GM12875 (cell line): ENCODE measurements around the gene TARDBP.

Experiments
- H3K4me3 ChIP-seq: one replicate; pipeline ENCODE4 v1.5.1; 2011; ENCODE audit warnings: low read depth, low read length, control low read depth
- TF ChIP-seq, protein P1 (sequence below): IDR thresholded peaks from 2 replicates; pipeline ENCODE4 v1.5.1; 2011; ENCODE audit warnings: low read depth, mild to moderate bottlenecking, control low read depth, inconsistent platforms, low read length, moderate library complexity, borderline replicate concordance; ENCODE audit not compliant: insufficient read depth

TARDBP gene

DNA sequence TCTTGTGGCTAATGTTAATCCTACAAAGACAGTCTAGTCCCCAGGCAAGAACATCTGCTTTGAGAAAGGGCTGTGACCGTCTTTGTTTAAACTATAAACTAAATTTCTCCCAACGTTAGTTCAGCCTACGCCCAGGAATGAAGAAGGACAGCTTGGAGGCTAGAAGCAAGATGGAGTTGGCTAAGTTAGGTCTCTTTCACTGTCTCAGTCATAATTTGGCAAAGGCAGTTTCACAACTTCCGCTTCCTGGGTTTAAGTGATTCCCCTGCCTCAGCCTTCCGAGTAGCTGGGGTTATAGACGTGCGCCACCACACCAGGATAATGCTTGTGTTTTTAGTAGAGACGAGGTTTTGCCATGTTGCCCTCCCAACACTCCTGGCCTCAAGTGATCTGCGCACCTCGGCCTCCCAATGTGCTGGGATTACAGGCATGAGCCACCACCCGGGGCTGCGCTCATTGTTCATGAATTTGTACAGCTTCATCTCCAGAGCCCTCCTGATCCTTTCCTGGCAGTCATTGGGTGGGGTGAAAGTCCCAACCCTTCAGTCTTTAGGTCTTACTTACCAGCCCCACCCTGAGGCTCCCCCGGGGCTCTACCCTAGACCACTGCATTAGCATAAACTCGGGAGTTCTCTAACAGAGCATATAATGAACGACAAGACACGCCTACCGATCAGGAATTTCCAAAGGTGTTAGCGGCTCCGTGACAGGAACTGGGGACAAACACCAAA lies 39.5 kb downstream of the TARDBP start:
- no peak overlapping the region for H3K4me3 ChIP-seq
- TF ChIP-seq, protein P1, sequence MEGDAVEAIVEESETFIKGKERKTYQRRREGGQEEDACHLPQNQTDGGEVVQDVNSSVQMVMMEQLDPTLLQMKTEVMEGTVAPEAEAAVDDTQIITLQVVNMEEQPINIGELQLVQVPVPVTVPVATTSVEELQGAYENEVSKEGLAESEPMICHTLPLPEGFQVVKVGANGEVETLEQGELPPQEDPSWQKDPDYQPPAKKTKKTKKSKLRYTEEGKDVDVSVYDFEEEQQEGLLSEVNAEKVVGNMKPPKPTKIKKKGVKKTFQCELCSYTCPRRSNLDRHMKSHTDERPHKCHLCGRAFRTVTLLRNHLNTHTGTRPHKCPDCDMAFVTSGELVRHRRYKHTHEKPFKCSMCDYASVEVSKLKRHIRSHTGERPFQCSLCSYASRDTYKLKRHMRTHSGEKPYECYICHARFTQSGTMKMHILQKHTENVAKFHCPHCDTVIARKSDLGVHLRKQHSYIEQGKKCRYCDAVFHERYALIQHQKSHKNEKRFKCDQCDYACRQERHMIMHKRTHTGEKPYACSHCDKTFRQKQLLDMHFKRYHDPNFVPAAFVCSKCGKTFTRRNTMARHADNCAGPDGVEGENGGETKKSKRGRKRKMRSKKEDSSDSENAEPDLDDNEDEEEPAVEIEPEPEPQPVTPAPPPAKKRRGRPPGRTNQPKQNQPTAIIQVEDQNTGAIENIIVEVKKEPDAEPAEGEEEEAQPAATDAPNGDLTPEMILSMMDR: no peak

- H3K4me3 ChIP-seq: no peak overlapping the region
- TF ChIP-seq, protein P1: no peak
Observed at GRCh38 chr1:11052839-11053757, 40.6 kb downstream of the TARDBP start.

DNA sequence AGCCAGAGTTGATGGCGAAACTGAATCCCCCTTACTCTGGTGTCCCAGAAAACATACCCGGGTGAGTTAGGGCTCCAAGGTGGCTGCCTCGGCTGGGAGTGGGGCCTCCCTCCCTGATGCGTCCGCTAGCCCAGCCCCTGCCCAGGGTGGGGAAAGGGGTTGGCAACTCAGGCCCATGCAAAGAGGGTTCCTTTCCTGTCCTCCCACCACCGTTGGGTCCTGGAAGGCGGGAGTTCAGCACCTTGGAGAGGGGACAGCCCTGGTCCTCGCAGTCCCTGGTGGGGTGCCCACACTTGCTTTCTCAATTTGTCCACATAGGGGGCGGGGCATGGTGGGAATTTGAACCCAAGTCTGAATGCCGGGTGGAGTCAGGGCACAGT lies 41.3 kb downstream of the TARDBP start:
- TF ChIP-seq, protein P1: no peak
- H3K4me3 ChIP-seq: no peak overlapping the region

GRCh38 chr1:11054181-11054580 lies 41.7 kb downstream of the TARDBP start:
- H3K4me3 ChIP-seq: no peak overlapping the region
- TF ChIP-seq, protein P1: no peak

DNA sequence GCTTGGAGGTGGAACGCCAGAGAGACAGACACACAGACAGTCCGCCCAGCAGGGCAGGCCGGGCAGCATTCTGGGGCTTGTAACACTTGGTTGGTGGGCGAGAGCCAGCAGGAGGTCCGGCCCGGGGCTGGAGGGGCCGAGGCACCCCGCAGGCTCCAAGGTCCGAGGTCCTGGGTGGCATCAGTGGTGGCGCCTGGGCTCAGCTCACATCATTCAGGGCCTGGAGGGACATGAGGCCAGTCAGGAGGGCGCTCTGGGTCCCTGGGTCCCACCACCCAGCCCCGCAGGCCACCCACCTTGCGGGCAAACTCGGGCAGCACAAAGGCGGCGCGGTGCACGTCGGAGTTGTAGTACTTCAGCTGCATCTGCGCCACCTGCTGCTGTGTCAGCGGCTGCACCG lies 42.2 kb downstream of the TARDBP start:
- H3K4me3 ChIP-seq: no peak overlapping the region

DNA sequence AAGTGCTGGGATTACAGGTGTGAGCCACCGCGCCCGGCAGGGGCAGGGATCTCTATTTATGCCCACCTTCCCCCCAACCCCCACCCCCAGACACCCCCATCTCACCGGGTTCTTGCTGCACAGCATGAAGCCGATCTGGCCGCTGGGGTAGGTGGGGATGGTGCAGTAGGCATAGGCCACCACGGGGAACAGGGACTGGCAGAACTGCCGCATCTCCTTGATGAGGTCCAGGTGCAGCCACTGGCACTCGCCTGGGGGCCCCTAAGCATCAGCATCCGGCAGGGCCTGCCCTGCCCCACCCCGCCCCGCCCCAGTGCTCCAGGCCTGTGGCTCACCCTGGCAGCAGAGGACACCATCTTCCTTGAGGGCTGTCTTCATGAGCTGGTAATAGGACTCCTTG lies 43.2 kb downstream of the TARDBP start:
- TF ChIP-seq, protein P1: no peak

More for the DNA sequence above, 42.2 kb downstream of the TARDBP start:
- TF ChIP-seq, protein P1: no peak

More for the DNA sequence above, 43.2 kb downstream of the TARDBP start:
- H3K4me3 ChIP-seq: no peak overlapping the region
